Measurements from ENCODE around the gene DMRT3. TPM values are rescaled to one million over a fixed set of nuclear protein-coding genes. Genes with fewer than 3 reads are reported as not detected.

DMRT3 gene
- total RNA-seq, 1 donor from 2014 or later = not detected

- H3K27ac Mint-ChIP-seq (ENCODE audit: unreplicated experiment) = no peak overlapping the region
- peaks cover 21% of the 10 kb centered on the region for H3K4me1 Mint-ChIP-seq (ENCODE audit: unreplicated experiment)
- TF ChIP-seq CTCF (IDR thresholded peaks at IDR 0.05; ENCODE audit: unreplicated experiment) = no peak
- H3K27me3 Mint-ChIP-seq (ENCODE audit: unreplicated experiment) = peaks cover 32% of the 10 kb centered on the region
- peak; percentile 25 for DNase-seq (ENCODE audit: low spot score)
- no peaks in the 10 kb centered on the region for H3K9me3 Mint-ChIP-seq (ENCODE audit: unreplicated experiment)
- peak overlapping the region; percentile 59 for H3K4me3 Mint-ChIP-seq (ENCODE audit: unreplicated experiment)
- H3K36me3 Mint-ChIP-seq (ENCODE audit: low read depth, unreplicated experiment) = no peaks in the 10 kb centered on the region
These were observed 6.1 kb upstream of the DMRT3 start for GRCh38 chr9:970151-970996.

GRCh38 chr9:971901-972500 lies 4.5 kb upstream of the DMRT3 start:
- peaks cover 39% of the 10 kb centered on the region for H3K27me3 Mint-ChIP-seq (ENCODE audit: unreplicated experiment)
- peak overlapping the region; percentile 42 for H3K4me3 Mint-ChIP-seq (ENCODE audit: unreplicated experiment)
- no peak for TF ChIP-seq CTCF (IDR thresholded peaks at IDR 0.05; ENCODE audit: unreplicated experiment)
- peak; percentile 18 for DNase-seq (ENCODE audit: low spot score)
- no peaks in the 10 kb centered on the region for H3K9me3 Mint-ChIP-seq (ENCODE audit: unreplicated experiment)
- peaks cover 28% of the 10 kb centered on the region for H3K4me1 Mint-ChIP-seq (ENCODE audit: unreplicated experiment)
- H3K36me3 Mint-ChIP-seq (ENCODE audit: low read depth, unreplicated experiment) = no peaks in the 10 kb centered on the region
- H3K27ac Mint-ChIP-seq (ENCODE audit: unreplicated experiment) = no peak overlapping the region

- DNase-seq (ENCODE audit: low spot score) = peak; percentile 38
These were observed 3.8 kb upstream of the DMRT3 start for GRCh38 chr9:972501-973294.

GRCh38 chr9:973295-973834 lies 3.1 kb upstream of the DMRT3 start:
- peaks cover 28% of the 10 kb centered on the region for H3K4me1 Mint-ChIP-seq (ENCODE audit: unreplicated experiment)
- DNase-seq (ENCODE audit: low spot score) = no peak
- no peak for TF ChIP-seq CTCF (IDR thresholded peaks at IDR 0.05; ENCODE audit: unreplicated experiment)
- no peak overlapping the region for H3K4me3 Mint-ChIP-seq (ENCODE audit: unreplicated experiment)
- no peak overlapping the region for H3K27ac Mint-ChIP-seq (ENCODE audit: unreplicated experiment)
- H3K9me3 Mint-ChIP-seq (ENCODE audit: unreplicated experiment) = no peaks in the 10 kb centered on the region
- H3K36me3 Mint-ChIP-seq (ENCODE audit: low read depth, unreplicated experiment) = no peaks in the 10 kb centered on the region
- peaks cover 43% of the 10 kb centered on the region for H3K27me3 Mint-ChIP-seq (ENCODE audit: unreplicated experiment)

More at GRCh38 chr9:972501-973294, 3.8 kb upstream of the DMRT3 start:
- peaks cover 39% of the 10 kb centered on the region for H3K27me3 Mint-ChIP-seq (ENCODE audit: unreplicated experiment)
- no peak overlapping the region for H3K4me3 Mint-ChIP-seq (ENCODE audit: unreplicated experiment)
- no peak overlapping the region for H3K27ac Mint-ChIP-seq (ENCODE audit: unreplicated experiment)
- no peaks in the 10 kb centered on the region for H3K36me3 Mint-ChIP-seq (ENCODE audit: low read depth, unreplicated experiment)
- peaks cover 26% of the 10 kb centered on the region for H3K4me1 Mint-ChIP-seq (ENCODE audit: unreplicated experiment)
- no peak for TF ChIP-seq CTCF (IDR thresholded peaks at IDR 0.05; ENCODE audit: unreplicated experiment)
- H3K9me3 Mint-ChIP-seq (ENCODE audit: unreplicated experiment) = no peaks in the 10 kb centered on the region

Measured in endothelial cell (in vitro differentiated cells).